ENCODE measurements around the gene GCAT.

Gene GCAT

DNA sequence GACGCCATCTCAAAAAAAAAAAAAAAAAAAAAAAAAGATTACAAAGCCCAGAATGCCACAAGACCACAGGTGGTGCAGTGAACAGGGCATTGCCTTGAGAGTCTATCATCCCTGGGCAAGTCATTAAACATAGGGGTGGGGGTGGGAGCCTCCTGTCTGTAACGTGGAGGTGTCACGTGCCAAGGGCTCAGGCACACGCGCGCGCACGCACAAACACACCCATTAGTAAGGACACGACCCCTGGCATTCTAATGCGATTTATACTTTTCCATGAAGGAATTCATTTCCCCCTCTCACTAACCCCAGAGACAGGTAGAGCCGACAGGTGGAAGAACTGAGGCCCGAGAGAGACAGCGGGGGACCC is 5.8 kb upstream of the GCAT start:
- H3K27me3 ChIP-seq: peaks cover 58% of the 10 kb centered on the region
- peaks cover 8% of the 10 kb centered on the region; the same call in 1 of the 2 replicates for H3K9me3 ChIP-seq
- H3K36me3 ChIP-seq: no peaks in the 10 kb centered on the region
- H4K20me1 ChIP-seq: peaks cover 30% of the 10 kb centered on the region
- no peak for TF ChIP-seq Cebpa-rat (IDR thresholded peaks at IDR 0.05)
- H3K9ac ChIP-seq: peak overlapping the region; percentile 50; the same call in 1 of the 2 replicates
- H3K4me2 ChIP-seq: peak overlapping the region; percentile 96
- H3K4me1 ChIP-seq: peaks cover 22% of the 10 kb centered on the region
- H3K4me3 ChIP-seq: peak overlapping the region; percentile 74
- H3K27ac ChIP-seq: no peak overlapping the region

GRCh38 chr22:37802310-37803194 is 5.2 kb upstream of the GCAT start:
- Histone ChIP-seq H3K9ac (peak overlapping the region; percentile 50), H3K27ac (no peak overlapping the region), H3K4me2 (peak overlapping the region; percentile 96), H3K27me3 (peaks cover 64% of the 10 kb centered on the region), H3K9me3 (peaks cover 8% of the 10 kb centered on the region; the same call in 1 of the 2 replicates), H3K4me1 (peaks cover 26% of the 10 kb centered on the region), H4K20me1 (peaks cover 34% of the 10 kb centered on the region), H3K36me3 (no peaks in the 10 kb centered on the region), H3K4me3 (peak overlapping the region; percentile 74)
- no peak for TF ChIP-seq Cebpa-rat (IDR thresholded peaks at IDR 0.05)

DNA sequence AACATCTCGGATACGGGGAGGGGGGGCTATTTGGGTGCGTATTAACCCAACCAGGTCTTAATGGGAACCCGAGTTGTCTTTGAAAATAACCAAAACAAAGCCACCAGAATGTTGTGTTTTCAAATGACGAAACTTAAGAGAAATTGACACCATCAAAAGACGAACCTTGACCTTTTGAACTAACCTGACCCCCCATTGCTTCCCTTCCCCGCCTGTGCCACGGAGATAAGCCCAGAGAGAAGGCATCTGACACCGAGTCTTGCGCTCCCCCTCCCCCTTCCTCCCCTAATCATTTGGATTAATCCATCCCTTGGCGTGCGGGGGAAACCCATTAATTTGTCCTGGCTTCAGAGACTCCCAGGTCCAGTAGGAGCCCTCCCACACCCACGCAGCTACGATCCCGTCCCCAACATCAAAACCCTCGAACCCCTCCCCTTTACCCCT is 4.5 kb upstream of the GCAT start:
- H3K9ac ChIP-seq: no peak overlapping the region
- peaks cover 8% of the 10 kb centered on the region; the same call in 1 of the 2 replicates for H3K9me3 ChIP-seq
- no peaks in the 10 kb centered on the region for H3K36me3 ChIP-seq
- H3K4me2 ChIP-seq: peak overlapping the region; percentile 96
- H3K27ac ChIP-seq: no peak overlapping the region
- peak overlapping the region; percentile 74 for H3K4me3 ChIP-seq
- TF ChIP-seq Cebpa-rat (IDR thresholded peaks at IDR 0.05): no peak
- peaks cover 34% of the 10 kb centered on the region for H4K20me1 ChIP-seq
- H3K4me1 ChIP-seq: peaks cover 30% of the 10 kb centered on the region
- peaks cover 71% of the 10 kb centered on the region for H3K27me3 ChIP-seq

- no peak for TF ChIP-seq Cebpa-rat (IDR thresholded peaks at IDR 0.05)
- Histone ChIP-seq H3K4me2 (no peak overlapping the region), H3K9ac (no peak overlapping the region), H3K27me3 (peaks cover 76% of the 10 kb centered on the region), H3K36me3 (no peaks in the 10 kb centered on the region), H3K4me1 (peaks cover 34% of the 10 kb centered on the region), H4K20me1 (peaks cover 37% of the 10 kb centered on the region), H3K4me3 (no peak overlapping the region), H3K9me3 (peaks cover 8% of the 10 kb centered on the region; the same call in 1 of the 2 replicates), H3K27ac (no peak overlapping the region)
Observed at GRCh38 chr22:37803639-37804351, 3.9 kb upstream of the GCAT start.

GRCh38 chr22:37804352-37804880 is 3.3 kb upstream of the GCAT start:
- H3K4me2 ChIP-seq: no peak overlapping the region
- no peak overlapping the region for H3K4me3 ChIP-seq
- no peak overlapping the region for H3K9ac ChIP-seq
- peaks cover 83% of the 10 kb centered on the region for H3K27me3 ChIP-seq
- H3K27ac ChIP-seq: no peak overlapping the region
- peaks cover 34% of the 10 kb centered on the region for H3K4me1 ChIP-seq
- TF ChIP-seq Cebpa-rat (IDR thresholded peaks at IDR 0.05): no peak
- H3K9me3 ChIP-seq: peaks cover 8% of the 10 kb centered on the region; the same call in 1 of the 2 replicates
- H4K20me1 ChIP-seq: peaks cover 43% of the 10 kb centered on the region
- H3K36me3 ChIP-seq: no peaks in the 10 kb centered on the region

DNA sequence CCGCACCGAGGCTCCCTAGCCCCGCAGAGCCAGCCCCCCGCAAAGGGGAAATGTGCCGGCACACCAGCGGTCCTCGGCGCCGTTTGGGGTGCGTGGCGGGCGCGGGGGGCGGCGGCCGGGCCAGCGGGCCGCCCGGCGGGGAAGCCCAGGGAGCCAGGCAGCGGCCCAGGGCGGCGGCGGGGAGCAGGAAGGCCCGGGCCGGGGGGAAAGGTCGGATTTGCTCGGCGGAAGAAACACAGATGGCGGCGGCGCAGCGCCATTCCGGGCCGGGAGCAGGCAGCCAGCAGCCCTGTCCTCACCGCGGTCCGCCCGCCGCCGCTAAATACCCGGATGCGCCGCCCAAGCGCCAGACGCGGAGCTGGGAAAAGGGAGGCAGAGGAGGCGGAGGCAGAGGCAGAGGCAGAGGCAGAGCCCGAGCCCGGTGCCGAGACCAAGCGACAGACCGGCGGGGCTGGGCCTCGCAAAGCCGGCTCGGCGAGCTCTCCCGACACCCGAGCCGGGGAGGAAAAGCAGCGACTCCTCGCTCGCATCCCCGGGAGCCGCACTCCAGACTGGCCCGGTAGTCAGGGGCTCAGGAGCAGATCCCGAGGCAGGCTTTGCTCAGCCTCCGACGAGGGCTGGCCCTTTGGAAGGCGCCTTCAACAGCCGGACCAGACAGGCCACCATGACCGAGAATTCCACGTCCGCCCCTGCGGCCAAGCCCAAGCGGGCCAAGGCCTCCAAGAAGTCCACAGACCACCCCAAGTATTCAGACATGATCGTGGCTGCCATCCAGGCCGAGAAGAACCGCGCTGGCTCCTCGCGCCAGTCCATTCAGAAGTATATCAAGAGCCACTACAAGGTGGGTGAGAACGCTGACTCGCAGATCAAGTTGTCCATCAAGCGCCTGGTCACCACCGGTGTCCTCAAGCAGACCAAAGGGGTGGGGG is 2.6 kb upstream of the GCAT start:
- H3K9ac ChIP-seq: no peak overlapping the region
- peaks cover 89% of the 10 kb centered on the region for H3K27me3 ChIP-seq
- H4K20me1 ChIP-seq: peaks cover 43% of the 10 kb centered on the region
- H3K27ac ChIP-seq: no peak overlapping the region
- no peak overlapping the region for H3K4me3 ChIP-seq
- H3K9me3 ChIP-seq: peaks cover 8% of the 10 kb centered on the region; the same call in 1 of the 2 replicates
- no peak overlapping the region for H3K4me2 ChIP-seq
- TF ChIP-seq Cebpa-rat (IDR thresholded peaks at IDR 0.05): no peak
- H3K4me1 ChIP-seq: peaks cover 34% of the 10 kb centered on the region
- no peaks in the 10 kb centered on the region for H3K36me3 ChIP-seq

DNA sequence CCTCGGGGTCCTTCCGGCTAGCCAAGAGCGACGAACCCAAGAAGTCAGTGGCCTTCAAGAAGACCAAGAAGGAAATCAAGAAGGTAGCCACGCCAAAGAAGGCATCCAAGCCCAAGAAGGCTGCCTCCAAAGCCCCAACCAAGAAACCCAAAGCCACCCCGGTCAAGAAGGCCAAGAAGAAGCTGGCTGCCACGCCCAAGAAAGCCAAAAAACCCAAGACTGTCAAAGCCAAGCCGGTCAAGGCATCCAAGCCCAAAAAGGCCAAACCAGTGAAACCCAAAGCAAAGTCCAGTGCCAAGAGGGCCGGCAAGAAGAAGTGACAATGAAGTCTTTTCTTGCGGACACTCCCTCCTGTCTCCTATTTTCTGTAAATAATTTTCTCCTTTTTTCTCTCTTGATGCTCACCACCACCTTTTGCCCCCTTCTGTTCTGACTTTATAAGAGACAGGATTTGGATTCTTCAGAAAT is 1.9 kb upstream of the GCAT start:
- Histone ChIP-seq H3K27me3 (peaks cover 90% of the 10 kb centered on the region), H3K4me1 (peaks cover 34% of the 10 kb centered on the region), H3K4me2 (no peak overlapping the region), H3K9ac (no peak overlapping the region), H3K4me3 (no peak overlapping the region), H3K9me3 (peaks cover 8% of the 10 kb centered on the region; the same call in 1 of the 2 replicates), H3K36me3 (no peaks in the 10 kb centered on the region), H4K20me1 (peaks cover 43% of the 10 kb centered on the region), H3K27ac (no peak overlapping the region)
- no peak for TF ChIP-seq Cebpa-rat (IDR thresholded peaks at IDR 0.05)

GRCh38 chr22:37806409-37807333 is 1.1 kb upstream of the GCAT start:
- Histone ChIP-seq H3K27me3 (peaks cover 87% of the 10 kb centered on the region), H3K36me3 (no peaks in the 10 kb centered on the region), H3K4me3 (0 out of 2 replicates have a peak overlapping the region, but pooled peaks have one; percentile 9), H3K4me1 (peaks cover 34% of the 10 kb centered on the region), H3K27ac (no peak overlapping the region), H3K4me2 (peak overlapping the region; percentile 98), H4K20me1 (peaks cover 43% of the 10 kb centered on the region), H3K9me3 (peaks cover 8% of the 10 kb centered on the region; the same call in 1 of the 2 replicates), H3K9ac (no peak overlapping the region)
- no peak for TF ChIP-seq Cebpa-rat (IDR thresholded peaks at IDR 0.05)
